DND-41 (cell line): Measurements from ENCODE around the gene ATP13A1.
A peak's percentile ranks its signal among the peaks of the same experiment; 100 is the strongest.
"Not testable (repeated sequence)": the region's sequence is repeated elsewhere in the genome, so short reads cannot be mapped to it uniquely, and the experiment has no call there.

Source experiments
- ATAC-seq: fragments of 200-7000 bp; cut with Tn5 transposase; 3 replicates; pipeline ENCODE4 v1.9.1; 2021; ENCODE audit warnings: low read depth; ENCODE audit not compliant: insufficient read depth
- DNase-seq: peaks from one replicate; pipeline ENCODE4 v3.0.0-alpha.2; 2020
- H2AFZ ChIP-seq: 2 replicates; pipeline ENCODE4 v1.6.0; 2012; ENCODE audit warnings: low read depth, low read length
- H3K27ac ChIP-seq: 2 replicates; pipeline ENCODE4 v1.5.1; 2012; ENCODE audit warnings: low read length, inconsistent platforms
- H3K27me3 ChIP-seq: fragments of 200-600 bp; sonication (generic); 2 replicates; pipeline ENCODE4 v1.6.0; 2012; ENCODE audit warnings: low read length, mild to moderate bottlenecking, inconsistent platforms; ENCODE audit not compliant: insufficient read depth, poor library complexity
- H3K36me3 ChIP-seq: 2 replicates; pipeline ENCODE4 v1.5.1; 2012; ENCODE audit warnings: low read length, inconsistent platforms; ENCODE audit not compliant: insufficient read depth
- H3K4me1 ChIP-seq: 2 replicates; pipeline ENCODE4 v1.5.1; 2012; ENCODE audit warnings: mild to moderate bottlenecking, low read length; ENCODE audit not compliant: insufficient read depth
- H3K4me2 ChIP-seq: 2 replicates; pipeline ENCODE4 v1.6.0; 2012; ENCODE audit warnings: mild to moderate bottlenecking, moderate library complexity, low read length, inconsistent platforms; ENCODE audit not compliant: insufficient read depth
- H3K4me3 ChIP-seq, 2 experiments: fragments of 200-600 bp in 1 of 2; shearing (Covaris generic) in 1 of 2; 2 replicates each; pipeline ENCODE4 v1.5.1; 2012 to 2016; ENCODE audit warnings: inconsistent platforms in 2 of 2, low read length in 2 of 2, mild to moderate bottlenecking in 2 of 2, low read depth in 1 of 2, moderate library complexity in 1 of 2
- H3K79me2 ChIP-seq: 2 replicates; pipeline ENCODE4 v1.6.0; 2012; ENCODE audit warnings: low read length, inconsistent platforms; ENCODE audit not compliant: insufficient read depth
- H3K9ac ChIP-seq: 2 replicates; pipeline ENCODE4 v1.6.0; 2012; ENCODE audit warnings: low read depth, mild to moderate bottlenecking, inconsistent platforms, low read length, moderate library complexity
- H3K9me3 ChIP-seq: 2 replicates; pipeline ENCODE4 v1.5.1; 2012; ENCODE audit warnings: low read length, moderate library complexity, mild to moderate bottlenecking, inconsistent platforms; ENCODE audit not compliant: insufficient read depth, severe bottlenecking
- H4K20me1 ChIP-seq: 2 replicates; pipeline ENCODE4 v1.6.0; 2012; ENCODE audit warnings: low read length; ENCODE audit not compliant: insufficient read depth
- CTCF ChIP-seq: IDR thresholded peaks from 2 replicates; pipeline ENCODE4 v1.5.1; 2012; ENCODE audit warnings: borderline replicate concordance, low read length, moderate library complexity, mild to moderate bottlenecking; ENCODE audit not compliant: poor library complexity, severe bottlenecking; ENCODE audit errors: extremely low read depth
- EZH2 ChIP-seq: IDR thresholded peaks from 3 replicates; pipeline ENCODE4 v1.6.1; 2012; ENCODE audit warnings: borderline replicate concordance, low read depth, mild to moderate bottlenecking, moderate library complexity, low read length, inconsistent platforms; ENCODE audit not compliant: severe bottlenecking

The ATP13A1 gene

GRCh38 chr19:19696386-19696785 lies 32.9 kb upstream of the ATP13A1 start:
- Histone ChIP-seq H3K9ac (no peak overlapping the region), H3K4me3 (no peak overlapping the region), H3K4me2 (no peak overlapping the region), H3K27ac (no peak overlapping the region), H3K36me3 (0 out of 2 replicates have a peak, but pooled peaks cover 11% of the 10 kb centered on the region), H3K9me3 (peaks cover 9% of the 10 kb centered on the region), H4K20me1 (no peaks in the 10 kb centered on the region), H3K27me3 (no peaks in the 10 kb centered on the region), H2AFZ (no peak overlapping the region), H3K4me1 (no peaks in the 10 kb centered on the region), H3K79me2 (no peaks in the 10 kb centered on the region)
- no peak for ATAC-seq
- DNase-seq, result no peak
- no peak for TF ChIP-seq EZH2
- TF ChIP-seq CTCF, result no peak

- Histone ChIP-seq H4K20me1 (no peaks in the 10 kb centered on the region), H3K4me3 (no peak overlapping the region), H3K36me3 (peaks cover 9% of the 10 kb centered on the region), H3K9me3 (no peaks in the 10 kb centered on the region), H3K4me1 (no peaks in the 10 kb centered on the region), H3K79me2 (no peaks in the 10 kb centered on the region), H3K9ac (no peak overlapping the region), H3K4me2 (no peak overlapping the region), H3K27ac (no peak overlapping the region), H2AFZ (no peak overlapping the region), H3K27me3 (no peaks in the 10 kb centered on the region)
- DNase-seq (no peak), ATAC-seq (no peak)
- TF ChIP-seq EZH2 (no peak), CTCF (no peak)
Measured at GRCh38 chr19:19691683-19692082, 28.2 kb upstream of the ATP13A1 start.

- not testable (repeated sequence) for H3K4me2 ChIP-seq, H3K27ac ChIP-seq, ATAC-seq, DNase-seq, H3K9ac ChIP-seq, H3K27me3 ChIP-seq, H3K4me3 ChIP-seq, H3K79me2 ChIP-seq, H2AFZ ChIP-seq, H4K20me1 ChIP-seq, H3K4me1 ChIP-seq, H3K9me3 ChIP-seq
- peaks cover 12% of the 10 kb centered on the region for H3K36me3 ChIP-seq
Measured at GRCh38 chr19:19689023-19689422, 25.5 kb upstream of the ATP13A1 start.

- Histone ChIP-seq H3K9ac (no peak overlapping the region), H3K79me2 (peaks cover 19% of the 10 kb centered on the region), H3K36me3 (peaks cover 32% of the 10 kb centered on the region), H2AFZ (no peak overlapping the region), H3K27me3 (no peaks in the 10 kb centered on the region), H3K4me2 (no peak overlapping the region), H3K27ac (no peak overlapping the region), H3K4me3 (no peak overlapping the region), H4K20me1 (peaks cover 12% of the 10 kb centered on the region; the same call in 1 of the 2 replicates), H3K9me3 (peaks cover 2% of the 10 kb centered on the region), H3K4me1 (no peaks in the 10 kb centered on the region)
- no peak for TF ChIP-seq CTCF
- TF ChIP-seq EZH2, result no peak
- DNase-seq, result no peak
- ATAC-seq, result peak; percentile 68
Measured at GRCh38 chr19:19687090-19687489, 23.6 kb upstream of the ATP13A1 start.
